Ovary (tissue), 9 donors: Measurements from ENCODE around the gene C4orf50. TPM values are rescaled to one million over a fixed set of nuclear protein-coding genes. Genes with fewer than 3 reads are reported as not detected.

Source experiments
- DNase-seq, 5 donors: peaks; one replicate each; pipeline ENCODE4 v3.0.0-alpha.2; 2019 to 2020
- H3K27ac ChIP-seq, 2 donors: fragments of 200-600 bp; one replicate each; pipeline versions ENCODE4 v1.5.1 to v1.8.0; 2019 to 2022
- H3K27me3 ChIP-seq: fragments of 200-600 bp; one replicate; pipeline ENCODE4 v1.8.0; 2022
- H3K36me3 ChIP-seq: fragments of 200-600 bp; sonication (generic); one replicate; pipeline ENCODE4 v1.5.1; 2019
- H3K4me1 ChIP-seq: one replicate; pipeline ENCODE4 v1.8.1; 2013; ENCODE audit warnings: mild to moderate bottlenecking, moderate library complexity; ENCODE audit not compliant: insufficient read depth
- H3K4me3 ChIP-seq: fragments of 200-600 bp; sonication (generic); one replicate; pipeline ENCODE4 v1.5.1; 2017
- H3K9me3 ChIP-seq, 2 donors: fragments of 200-600 bp in 1 of 2; sonication (generic) in 1 of 2; one replicate each; pipeline versions ENCODE4 v1.5.1 to v1.8.1; 2013 to 2019; ENCODE audit warnings: mild to moderate bottlenecking in 1 of 2, moderate library complexity in 1 of 2
- CTCF ChIP-seq, 3 donors: fragments of 450-650 bp in 2 of 3; fragments of 200-600 bp in 1 of 3; IDR thresholded peaks; one replicate each; pipeline versions ENCODE4 v1.5.1 to v1.8.0; 2016 to 2022; ENCODE audit warnings: antibody characterized with exemption in 3 of 3, mild to moderate bottlenecking in 1 of 3
- EP300 ChIP-seq: sonication (generic); formaldehyde crosslinking; IDR thresholded peaks from one replicate; pipeline ENCODE4 v1.6.1; 2017; ENCODE audit warnings: antibody characterized with exemption
- POLR2A ChIP-seq: fragments of 450-650 bp; IDR thresholded peaks from one replicate; pipeline ENCODE4 v1.6.1; 2017; ENCODE audit warnings: antibody characterized with exemption, mild to moderate bottlenecking, moderate library complexity
- WGBS, 3 donors: extraction: QIAGEN DNeasy Blood & Tissue Kit in 1 of 3; methylation state at CpG; one replicate each; pipeline versions ENCODE4 v1.1.5 to v1.1.7; 2013 to 2017; 5-methylcytosine and 5-hydroxymethylcytosine counted together
- intact Hi-C, 4 donors: fragments of 100-400 bp; cut with DNase I; formaldehyde crosslinking; loops; one replicate each; pipeline versions ENCODE4 v1.11.0 to v1.15.1; 2022 to 2023
- polyA plus RNA-seq, 2 donors: library from polyadenylated mRNA; stranded (reverse); fragments of 200-250 nt in 1 of 2; fragments of 350-450 nt in 1 of 2; fragmentation: Illumina TruSeq in 1 of 2; extraction: RNeasy Lipid Tissue Mini Kit (QIAGEN cat#74804) in 1 of 2; gene quantifications; one replicate each; pipeline ENCODE4 v1.2.3, GENCODE V29; 2013 to 2014
- total RNA-seq, 7 donors: library from RNA; depleted of rRNA in 2 of 7; stranded (reverse); fragments of >200 nt in 2 of 7; fragmentation: NEBNext Ultra II Directional in 3 of 7; extraction: Animal tissue kit (Norgen Biotek cat#: 25700) in 3 of 7; gene quantifications; one replicate each; pipeline versions ENCODE4 v1.1.0 to v1.2.4, GENCODE V29; 2016 to 2023
- donor health status: DM: no; HTN: no; CAD: no; lungs with moderate emphysema.
- donor health status: DM: no; HTN: no; CAD: no.
- donor health status: Bipolar disorder and iron deficiency.
- donor health status: DM: yes; HTN: yes; CAD: no.
- donor health status: DM: no; HTN: no; CAD: no.
- donor health status: DM: yes; HTN: yes; CAD: no.

The C4orf50 gene
- total and polyA plus RNA-seq, 9 donors: 0.04 to 0.35 (median 0.12) TPM

GRCh38 chr4:6043843-6044242 lies 25.6 kb upstream of the C4orf50 start:
- intact Hi-C loops: no loop called here
- Histone ChIP-seq H3K4me3 (no peak overlapping the region), H3K36me3 (no peaks in the 10 kb centered on the region), H3K27ac (no peak overlapping the region), H3K27me3 (no peaks in the 10 kb centered on the region), H3K9me3 (no peaks in the 10 kb centered on the region), H3K4me1 (no peaks in the 10 kb centered on the region)
- 78 to 85% (median 79%) methylated on average over 7 of the region's 7 CpGs for WGBS, 3 donors
- no peak for DNase-seq
- TF ChIP-seq EP300: no peak
- TF ChIP-seq CTCF (IDR thresholded peaks at IDR 0.05): no peak
- no peak for TF ChIP-seq POLR2A

GRCh38 chr4:6043188-6043587 lies 25.0 kb upstream of the C4orf50 start:
- H3K4me1 ChIP-seq: no peaks in the 10 kb centered on the region
- DNase-seq: no peak
- intact Hi-C loops: no loop called here
- H3K4me3 ChIP-seq: no peak overlapping the region
- H3K9me3 ChIP-seq: no peaks in the 10 kb centered on the region
- H3K27ac ChIP-seq: no peak overlapping the region
- no peaks in the 10 kb centered on the region for H3K27me3 ChIP-seq
- 67 to 72% (median 71%) methylated on average over 13 of the region's 13 CpGs for WGBS, 3 donors
- TF ChIP-seq POLR2A: no peak
- TF ChIP-seq EP300: no peak
- no peaks in the 10 kb centered on the region for H3K36me3 ChIP-seq

DNA sequence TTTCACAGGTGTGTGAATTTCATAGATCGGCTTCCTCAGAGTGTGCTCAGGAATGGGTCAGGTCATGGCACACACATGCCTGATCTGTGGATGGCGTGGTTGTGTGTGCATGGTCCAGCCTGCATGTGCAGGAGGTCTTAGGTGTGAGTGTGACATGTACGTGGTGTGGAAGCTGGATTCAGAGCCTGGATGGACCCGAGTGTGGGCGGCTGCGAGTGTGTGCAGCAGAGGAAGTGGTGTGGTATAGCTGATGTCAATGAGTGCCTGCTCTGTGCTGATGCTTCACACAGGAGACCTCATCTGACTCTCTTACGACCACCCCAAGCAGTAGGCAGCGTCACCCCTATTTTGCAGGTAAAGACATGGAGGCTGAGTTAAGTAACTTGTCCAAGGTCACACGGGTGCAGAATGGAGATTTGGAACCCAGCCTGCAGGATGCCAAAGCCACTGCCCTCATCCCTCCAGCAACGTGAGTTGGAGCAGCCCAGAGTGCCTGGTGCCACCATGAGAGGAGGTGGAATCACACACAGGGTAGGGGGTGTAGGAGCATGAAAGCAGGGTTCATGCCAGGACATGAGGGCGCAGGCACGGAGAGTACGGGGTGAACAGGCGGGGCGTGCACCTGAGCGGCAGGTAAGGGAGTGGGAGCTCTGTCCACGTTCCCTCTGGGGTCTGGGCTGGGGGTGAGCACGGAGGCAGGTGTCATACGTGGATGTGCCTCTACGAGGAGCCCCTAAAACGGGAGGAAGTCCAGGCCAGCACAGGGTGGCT lies 24.2 kb upstream of the C4orf50 start:
- TF ChIP-seq POLR2A (no peak), EP300 (no peak), CTCF (IDR thresholded peaks at IDR 0.05) (no peak)
- Histone ChIP-seq H3K9me3 (no peaks in the 10 kb centered on the region), H3K27ac (no peak overlapping the region), H3K27me3 (no peaks in the 10 kb centered on the region), H3K36me3 (no peaks in the 10 kb centered on the region), H3K4me1 (no peaks in the 10 kb centered on the region), H3K4me3 (no peak overlapping the region)
- no peak for DNase-seq
- 79% methylated on average over 21 of the region's 21 CpGs for WGBS, 3 donors
- intact Hi-C loops: no loop called here

DNA sequence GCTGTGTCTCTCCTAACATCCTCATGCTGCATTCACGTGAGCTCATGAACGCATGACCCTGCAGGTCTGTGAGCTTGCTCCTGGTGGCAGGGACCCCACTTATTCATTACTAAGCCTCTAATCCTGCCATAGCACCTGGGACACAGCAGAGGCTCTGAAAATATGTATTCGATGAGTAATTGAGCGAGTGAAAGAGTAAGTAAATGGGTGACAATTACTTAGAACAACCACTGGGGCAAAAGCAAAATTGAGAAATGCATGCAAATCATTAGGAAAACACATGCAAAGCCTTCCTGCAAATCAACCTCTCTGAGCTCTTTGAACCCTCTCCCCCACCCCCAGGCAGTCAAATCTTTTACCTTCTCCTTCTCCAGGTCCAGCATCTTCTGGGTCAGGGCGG lies 23.6 kb upstream of the C4orf50 start:
- Histone ChIP-seq H3K36me3 (no peaks in the 10 kb centered on the region), H3K9me3 (no peaks in the 10 kb centered on the region), H3K27ac (no peak overlapping the region), H3K4me3 (no peak overlapping the region), H3K4me1 (no peaks in the 10 kb centered on the region), H3K27me3 (no peaks in the 10 kb centered on the region)
- 80 to 87% (median 82%) methylated on average over 5 of the region's 5 CpGs for WGBS, 3 donors
- intact Hi-C loops: no loop called here
- no peak for DNase-seq
- no peak for TF ChIP-seq EP300
- TF ChIP-seq CTCF (IDR thresholded peaks at IDR 0.05): no peak
- TF ChIP-seq POLR2A: no peak

DNA sequence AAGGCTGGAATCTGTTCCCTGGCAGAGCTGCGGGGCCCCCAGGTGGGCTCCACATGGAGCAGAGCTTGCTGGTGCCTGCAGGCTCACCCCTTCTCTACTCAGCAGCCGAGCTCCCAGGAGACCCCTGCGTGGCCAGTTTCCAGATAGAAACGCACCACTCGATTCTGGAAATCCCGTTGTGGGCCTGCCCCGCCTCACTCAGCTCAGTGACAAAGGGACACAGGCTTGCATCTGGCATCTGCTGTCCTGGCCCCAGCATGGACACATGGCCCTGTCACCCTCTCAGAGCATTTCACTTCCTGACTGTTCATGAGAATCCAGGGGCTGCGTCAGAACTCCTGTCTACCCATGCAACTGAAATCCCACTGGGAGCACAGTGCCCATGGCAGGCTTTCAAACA lies 20.5 kb upstream of the C4orf50 start:
- no peak for DNase-seq
- Histone ChIP-seq H3K9me3 (no peaks in the 10 kb centered on the region), H3K4me3 (no peak overlapping the region), H3K27me3 (no peaks in the 10 kb centered on the region), H3K27ac (no peak overlapping the region), H3K36me3 (no peaks in the 10 kb centered on the region), H3K4me1 (no peaks in the 10 kb centered on the region)
- 77 to 88% (median 88%) methylated on average over 8 of the region's 8 CpGs for WGBS, 3 donors
- TF ChIP-seq EP300 (no peak), POLR2A (no peak), CTCF (IDR thresholded peaks at IDR 0.05) (no peak)
- intact Hi-C loops: no loop called here
